Spleen (tissue), 11 donors: Measurements from ENCODE around the gene RUSC1. TPM values are rescaled to one million over a fixed set of nuclear protein-coding genes. Genes with fewer than 3 reads are reported as not detected.
"Not testable (repeated sequence)": the region's sequence is repeated elsewhere in the genome, so short reads cannot be mapped to it uniquely, and the experiment has no call there.

Experiments used
- DNase-seq: peaks from one replicate; pipeline ENCODE4 v3.0.0-alpha.2; 2020
- H3K27ac ChIP-seq, 8 donors: fragments of 200-600 bp; sonication (generic) in 7 of 8; 1 replicate in 4 of 8; 2 replicates in 4 of 8; pipeline versions ENCODE4 v1.5.0 to v1.8.0; 2016 to 2021; ENCODE audit warnings: inconsistent platforms in 4 of 8, mild to moderate bottlenecking in 4 of 8, moderate library complexity in 1 of 8
- H3K27me3 ChIP-seq, 7 donors: fragments of 200-600 bp; sonication (generic) in 6 of 7; replicated peaks in 1 of 7; 1 replicate in 4 of 7; 2 replicates in 3 of 7; pipeline versions ENCODE4 v1.5.0 to v1.8.0; 2016 to 2021; ENCODE audit warnings: inconsistent platforms in 3 of 7, mild to moderate bottlenecking in 1 of 7
- H3K36me3 ChIP-seq, 6 donors: fragments of 200-600 bp; sonication (generic) in 5 of 6; 1 replicate in 4 of 6; 2 replicates in 2 of 6; pipeline versions ENCODE4 v1.5.0 to v1.8.0; 2016 to 2021; ENCODE audit warnings: inconsistent platforms in 2 of 6
- H3K4me1 ChIP-seq, 6 donors: fragments of 200-600 bp; sonication (generic) in 5 of 6; 1 replicate in 3 of 6; 2 replicates in 3 of 6; pipeline versions ENCODE4 v1.5.0 to v1.8.0; 2016 to 2021; ENCODE audit warnings: inconsistent platforms in 3 of 6
- H3K4me3 ChIP-seq, 8 donors: fragments of 200-600 bp; sonication (generic) in 7 of 8; 1 replicate in 4 of 8; 2 replicates in 4 of 8; pipeline versions ENCODE4 v1.5.0 to v1.8.0; 2016 to 2021; ENCODE audit warnings: inconsistent platforms in 4 of 8, mild to moderate bottlenecking in 4 of 8, moderate library complexity in 2 of 8
- H3K9me3 ChIP-seq, 8 donors: fragments of 200-600 bp; sonication (generic) in 7 of 8; 1 replicate in 4 of 8; 2 replicates in 4 of 8; pipeline versions ENCODE4 v1.5.0 to v1.8.0; 2016 to 2021; ENCODE audit warnings: inconsistent platforms in 4 of 8
- CTCF ChIP-seq, 11 experiments: fragments of 200-600 bp in 7 of 11; fragments of 450-650 bp in 4 of 11; sonication (generic) in 4 of 11; IDR thresholded peaks in 8 of 11; conservative IDR thresholded peaks in 3 of 11; 1 replicate in 7 of 11; 2 replicates in 4 of 11; pipeline versions ENCODE4 v1.4.0 to v1.8.0; 2016 to 2021; ENCODE audit warnings: antibody characterized with exemption in 11 of 11, inconsistent platforms in 4 of 11, mild to moderate bottlenecking in 1 of 11
- POLR2A ChIP-seq, 3 donors: fragments of 450-650 bp; IDR thresholded peaks; one replicate each; pipeline ENCODE4 v1.5.1; 2017; ENCODE audit warnings: antibody characterized with exemption in 3 of 3, mild to moderate bottlenecking in 1 of 3
- POLR2AphosphoS5 ChIP-seq, 3 donors: sonication (generic); formaldehyde crosslinking; IDR thresholded peaks; one replicate each; pipeline ENCODE4 v1.5.1; 2017; ENCODE audit warnings: antibody characterized with exemption in 3 of 3
- WGBS, 5 donors: extraction: QIAGEN DNeasy Blood & Tissue Kit in 3 of 5; methylation state at CpG; one replicate each; pipeline versions ENCODE4 v1.1.5 to v1.1.7; 2013 to 2018; 5-methylcytosine and 5-hydroxymethylcytosine counted together
- intact Hi-C: fragments of 100-400 bp; cut with DNase I; formaldehyde crosslinking; loops from one replicate; pipeline ENCODE4 v1.15.0; 2023; ENCODE audit warnings: low total_unique reads
- polyA plus RNA-seq, 3 donors: library from polyadenylated mRNA; stranded (reverse); fragments of 200-250 nt; gene quantifications; one replicate each; pipeline ENCODE4 v1.2.1, GENCODE V29; 2013
- total RNA-seq, 7 donors: library from RNA; depleted of rRNA in 3 of 7; stranded (reverse); fragments of >200 nt in 3 of 7; fragmentation: NEBNext Ultra II Directional in 4 of 7; extraction: Animal tissue kit (Norgen Biotek cat#: 25700) in 4 of 7; gene quantifications; one replicate each; pipeline versions ENCODE4 v1.1.0 to v1.2.1, GENCODE V29; 2016 to 2021
- donor health status: healthy with polysubstance abuse.
- donor health status: DM: no; HTN: no; CAD: no; lungs with moderate emphysema.
- donor health status: DM: no; HTN: no; CAD: no.
- donor health status: Bipolar disorder and iron deficiency.
- donor health status: healthy.
- donor health status: DM: no; HTN: no; CAD: no.
- donor health status: DM: yes; HTN: yes; CAD: no.

The RUSC1 gene
- total and polyA plus RNA-seq, 10 donors: 8.5 to 21.1 (median 17.5) TPM

GRCh38 chr1:155285631-155286044 is 35.1 kb upstream of the RUSC1 start:
- Histone ChIP-seq H3K36me3 (peaks cover 0 to 4% (median 0%) of the 10 kb centered on the region in 6 donors), H3K27ac (no peak overlapping the region), H3K4me1 (no peaks in the 10 kb centered on the region), H3K27me3 (no peaks in the 10 kb centered on the region), H3K4me3 (no peak overlapping the region), H3K9me3 (no peaks in the 10 kb centered on the region)
- 88 to 95% (median 94%) methylated on average over 8 to 18 of the region's 18 CpGs for WGBS, 5 donors
- no peak for TF ChIP-seq CTCF (IDR thresholded peaks at IDR 0.05 in 8 of 11, conservative IDR thresholded peaks at IDR 0.05 in 3 of 11)
- no peak for TF ChIP-seq POLR2A (IDR thresholded peaks at IDR 0.05)
- TF ChIP-seq POLR2AphosphoS5 (IDR thresholded peaks at IDR 0.05): no peak
- DNase-seq: peak; percentile 66
- intact Hi-C loops: no loop called here

- TF ChIP-seq CTCF (IDR thresholded peaks at IDR 0.05 in 8 of 11, conservative IDR thresholded peaks at IDR 0.05 in 3 of 11) (no peak), POLR2AphosphoS5 (IDR thresholded peaks at IDR 0.05) (no peak), POLR2A (IDR thresholded peaks at IDR 0.05) (no peak)
- no peaks in the 10 kb centered on the region for H3K4me1 ChIP-seq
- WGBS, 5 donors: 91 to 100% (median 96%) methylated on average over 2 of the region's 2 CpGs
- H3K9me3 ChIP-seq: no peaks in the 10 kb centered on the region
- H3K4me3 ChIP-seq: no peak overlapping the region
- peaks cover 0 to 4% (median 0%) of the 10 kb centered on the region in 6 donors for H3K36me3 ChIP-seq
- DNase-seq: no peak
- no peak overlapping the region for H3K27ac ChIP-seq
- intact Hi-C loops: no loop called here
- H3K27me3 ChIP-seq: no peaks in the 10 kb centered on the region
These were observed 34.1 kb upstream of the RUSC1 start for GRCh38 chr1:155286544-155286943.

GRCh38 chr1:155287987-155288543 is 32.6 kb upstream of the RUSC1 start:
- TF ChIP-seq POLR2A (IDR thresholded peaks at IDR 0.05) (no peak), POLR2AphosphoS5 (IDR thresholded peaks at IDR 0.05) (no peak), CTCF (IDR thresholded peaks at IDR 0.05 in 8 of 11, conservative IDR thresholded peaks at IDR 0.05 in 3 of 11) (no peak)
- H3K36me3 ChIP-seq: no peaks in the 10 kb centered on the region
- intact Hi-C loops: no loop called here
- H3K4me3 ChIP-seq: no peak overlapping the region
- H3K4me1 ChIP-seq: no peaks in the 10 kb centered on the region
- H3K9me3 ChIP-seq: no peaks in the 10 kb centered on the region
- DNase-seq: peak; percentile 43
- H3K27ac ChIP-seq: no peak overlapping the region
- H3K27me3 ChIP-seq: peaks cover 0 to 3% (median 0%) of the 10 kb centered on the region in 7 donors
- 77 to 97% (median 86%) methylated on average over 13 to 21 of the region's 21 CpGs for WGBS, 5 donors

GRCh38 chr1:155291006-155291405 is 29.7 kb upstream of the RUSC1 start:
- H3K4me3 ChIP-seq, H3K36me3 ChIP-seq, DNase-seq, intact Hi-C loops, H3K27ac ChIP-seq, H3K9me3 ChIP-seq: not testable (repeated sequence)
- H3K4me1 ChIP-seq: peaks cover 0 to 12% (median 3%) of the 10 kb centered on the region in 6 donors
- 82 to 92% (median 86%) methylated on average over 10 of the region's 10 CpGs for WGBS, 5 donors
- peaks cover 0 to 32% (median 18%) of the 10 kb centered on the region in 7 donors for H3K27me3 ChIP-seq
